Type B pancreatic cell (in vitro differentiated cells): ENCODE data around the gene KRT33B. TPM values are rescaled to one million over a fixed set of nuclear protein-coding genes. Genes with fewer than 3 reads are reported as not detected.

Source experiments
- DNase-seq: peaks from one replicate; pipeline ENCODE4 v3.0.0; 2021; ENCODE audit warnings: mixed read lengths; ENCODE audit not compliant: unreplicated experiment; ENCODE audit errors: extremely low spot score
- H3K27ac Mint-ChIP-seq: 2 replicates; pipeline ENCODE4 v1.8.0; 2021; ENCODE audit warnings: mild to moderate bottlenecking, mixed read lengths
- H3K27me3 Mint-ChIP-seq: 2 replicates; pipeline ENCODE4 v1.8.0; 2021; ENCODE audit warnings: mixed read lengths
- H3K36me3 Mint-ChIP-seq: 2 replicates; pipeline ENCODE4 v1.8.0; 2021; ENCODE audit warnings: mixed read lengths
- H3K4me1 Mint-ChIP-seq: one replicate; pipeline ENCODE4 v1.8.0; 2021; ENCODE audit warnings: mixed read lengths; ENCODE audit not compliant: unreplicated experiment
- H3K4me3 Mint-ChIP-seq: 2 replicates; pipeline ENCODE4 v1.8.0; 2021; ENCODE audit warnings: mild to moderate bottlenecking, mixed read lengths
- H3K9me3 Mint-ChIP-seq: 2 replicates; pipeline ENCODE4 v1.8.0; 2021; ENCODE audit warnings: mixed read lengths
- CTCF ChIP-seq: fragments of 200-600 bp; sonication (generic); conservative IDR thresholded peaks from 2 replicates; pipeline ENCODE4 v1.5.0; 2021; ENCODE audit warnings: antibody characterized with exemption, mild to moderate bottlenecking
- total RNA-seq: library from RNA; stranded (reverse); gene quantifications from 2 replicates; pipeline ENCODE4 v1.2.1, GENCODE V29; 2021; ENCODE audit warnings: low replicate concordance

KRT33B gene
- total RNA-seq, 1 donor from 2014 or later: not detected

DNA sequence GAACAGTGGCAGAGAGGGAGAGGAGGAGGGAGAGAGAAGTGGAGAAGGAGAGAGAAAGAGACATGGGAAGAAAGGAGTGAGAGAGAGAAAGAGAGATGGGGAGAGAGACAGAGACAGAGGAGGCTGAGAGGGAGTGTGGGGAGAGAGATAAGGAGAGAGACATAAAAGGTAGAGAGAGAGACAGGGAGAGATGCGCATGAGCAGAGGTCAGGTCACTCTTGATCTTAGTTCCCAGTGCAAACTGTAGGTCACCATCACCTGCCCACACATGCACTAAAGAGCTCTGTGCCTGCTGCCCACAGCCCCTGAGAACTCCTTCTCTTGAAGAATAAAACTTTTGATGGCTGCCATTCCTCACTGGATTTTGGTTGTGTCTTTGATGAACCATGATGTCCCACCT is 33.9 kb downstream of the KRT33B start:
- TF ChIP-seq CTCF: no peak
- Mint-ChIP-seq H3K27ac (no peak overlapping the region), H3K9me3 (no peaks in the 10 kb centered on the region), H3K36me3 (no peaks in the 10 kb centered on the region), H3K4me3 (no peak overlapping the region), H3K27me3 (no peaks in the 10 kb centered on the region), H3K4me1 (peaks cover 24% of the 10 kb centered on the region)
- no peak for DNase-seq

GRCh38 chr17:41334385-41335305 is 35.0 kb downstream of the KRT33B start:
- no peak for DNase-seq
- Mint-ChIP-seq H3K36me3 (no peaks in the 10 kb centered on the region), H3K4me3 (peak overlapping the region; percentile 39), H3K27me3 (no peaks in the 10 kb centered on the region), H3K4me1 (peaks cover 14% of the 10 kb centered on the region), H3K9me3 (no peaks in the 10 kb centered on the region), H3K27ac (peak overlapping the region; percentile 2)
- no peak for TF ChIP-seq CTCF

GRCh38 chr17:41333836-41334235 is 35.8 kb downstream of the KRT33B start:
- Mint-ChIP-seq H3K27ac (peak overlapping the region; percentile 2), H3K4me1 (peaks cover 8% of the 10 kb centered on the region), H3K36me3 (no peaks in the 10 kb centered on the region), H3K9me3 (no peaks in the 10 kb centered on the region), H3K27me3 (no peaks in the 10 kb centered on the region), H3K4me3 (no peak overlapping the region)
- DNase-seq: no peak
- no peak for TF ChIP-seq CTCF

DNA sequence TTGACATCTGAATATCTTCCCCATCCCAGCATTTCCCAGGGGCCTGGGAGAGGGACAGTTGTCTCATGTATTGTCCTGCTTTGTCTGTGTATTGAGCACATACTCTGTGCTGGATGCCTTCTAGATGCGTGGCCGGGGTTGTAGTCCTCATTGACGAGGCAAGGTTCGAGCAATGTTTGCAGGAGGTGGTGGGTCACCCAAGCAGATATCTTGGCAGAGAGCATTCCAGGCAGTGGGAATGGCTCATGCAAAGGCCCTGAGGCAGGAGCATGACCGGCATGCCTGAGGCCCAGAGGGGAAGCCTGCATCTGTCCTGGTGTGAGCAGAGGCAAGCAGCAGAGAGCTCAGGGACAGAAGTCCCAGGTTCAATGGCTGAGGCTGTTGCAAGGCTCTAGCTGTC is 36.5 kb downstream of the KRT33B start:
- Mint-ChIP-seq H3K27me3 (no peaks in the 10 kb centered on the region), H3K36me3 (no peaks in the 10 kb centered on the region), H3K9me3 (no peaks in the 10 kb centered on the region), H3K4me3 (no peak overlapping the region), H3K4me1 (peaks cover 8% of the 10 kb centered on the region), H3K27ac (no peak overlapping the region)
- no peak for DNase-seq
- no peak for TF ChIP-seq CTCF

DNA sequence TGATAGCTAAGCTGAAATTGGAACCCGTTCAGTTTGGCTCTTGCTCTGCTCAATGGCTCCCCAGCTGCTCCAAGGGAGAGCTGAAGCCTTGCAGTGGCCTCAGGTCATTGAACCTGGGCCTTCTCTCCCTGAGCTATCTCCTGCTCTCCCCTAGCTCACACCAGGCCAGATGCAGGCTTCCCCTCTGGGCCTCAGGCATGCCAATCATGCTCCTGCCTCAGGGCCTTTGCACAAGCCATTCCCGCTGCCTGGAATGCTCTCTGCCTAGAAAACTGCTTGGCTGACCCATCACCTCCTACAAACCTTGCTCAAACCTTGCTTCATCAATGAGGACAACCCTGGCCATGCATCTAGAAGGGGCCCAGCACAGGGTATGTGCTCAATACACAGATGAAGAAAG is 37.4 kb downstream of the KRT33B start:
- no peaks in the 10 kb centered on the region for H3K36me3 Mint-ChIP-seq
- H3K27me3 Mint-ChIP-seq: no peaks in the 10 kb centered on the region
- DNase-seq: no peak
- H3K9me3 Mint-ChIP-seq: no peaks in the 10 kb centered on the region
- H3K27ac Mint-ChIP-seq: no peak overlapping the region
- H3K4me3 Mint-ChIP-seq: no peak overlapping the region
- TF ChIP-seq CTCF: no peak
- H3K4me1 Mint-ChIP-seq: peaks cover 8% of the 10 kb centered on the region
